HT1080 (cell line): ENCODE measurements around the gene DVL2. TPM values are rescaled to one million over a fixed set of nuclear protein-coding genes. Genes with fewer than 3 reads are reported as not detected.

Source experiments
- DNase-seq: peaks from one replicate; pipeline ENCODE4 v3.0.0-alpha.2; 2015; ENCODE audit warnings: low read depth
- total RNA-seq: library from RNA; depleted of rRNA; stranded (reverse); fragments of >200 nt; shearing (Covaris generic); gene quantifications from 2 replicates; pipeline ENCODE4 v1.2.3, GENCODE V29; 2014

DVL2 gene
- total RNA-seq, 1 experiment from 2014 or later = 57.0 TPM

DNA sequence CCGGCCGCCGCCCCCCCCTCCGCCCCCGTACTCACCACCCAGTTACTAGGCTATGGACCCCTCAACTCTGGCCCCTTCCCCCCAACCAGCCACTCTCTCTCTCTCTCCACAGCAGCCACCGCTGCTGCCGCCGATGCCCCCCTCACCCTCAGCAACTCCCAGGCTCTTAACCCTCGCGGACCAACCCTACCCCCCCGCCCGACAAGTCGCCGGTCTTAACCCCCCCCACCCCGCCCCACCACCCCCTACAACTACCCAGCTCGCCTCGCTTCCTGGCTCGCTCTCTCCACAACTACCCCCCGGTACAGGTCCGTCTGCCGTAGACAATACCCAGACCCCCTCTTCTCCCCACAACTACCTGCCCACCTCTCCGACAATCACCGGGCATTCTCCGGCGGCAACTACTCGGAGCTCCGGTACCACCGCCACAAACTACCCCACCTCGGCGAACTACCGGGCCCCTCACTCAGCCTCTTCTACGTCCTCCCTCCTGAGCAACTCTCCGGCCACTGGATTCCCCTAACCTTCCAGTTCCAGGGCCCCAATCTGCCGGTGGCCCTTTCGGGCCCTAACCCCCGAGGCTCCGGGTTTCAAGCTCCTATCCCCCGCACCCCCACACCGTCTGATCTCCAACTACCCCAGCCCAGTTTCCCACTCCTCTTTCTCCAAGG is 4.2 kb upstream of the DVL2 start:
- no peak for DNase-seq

DNA sequence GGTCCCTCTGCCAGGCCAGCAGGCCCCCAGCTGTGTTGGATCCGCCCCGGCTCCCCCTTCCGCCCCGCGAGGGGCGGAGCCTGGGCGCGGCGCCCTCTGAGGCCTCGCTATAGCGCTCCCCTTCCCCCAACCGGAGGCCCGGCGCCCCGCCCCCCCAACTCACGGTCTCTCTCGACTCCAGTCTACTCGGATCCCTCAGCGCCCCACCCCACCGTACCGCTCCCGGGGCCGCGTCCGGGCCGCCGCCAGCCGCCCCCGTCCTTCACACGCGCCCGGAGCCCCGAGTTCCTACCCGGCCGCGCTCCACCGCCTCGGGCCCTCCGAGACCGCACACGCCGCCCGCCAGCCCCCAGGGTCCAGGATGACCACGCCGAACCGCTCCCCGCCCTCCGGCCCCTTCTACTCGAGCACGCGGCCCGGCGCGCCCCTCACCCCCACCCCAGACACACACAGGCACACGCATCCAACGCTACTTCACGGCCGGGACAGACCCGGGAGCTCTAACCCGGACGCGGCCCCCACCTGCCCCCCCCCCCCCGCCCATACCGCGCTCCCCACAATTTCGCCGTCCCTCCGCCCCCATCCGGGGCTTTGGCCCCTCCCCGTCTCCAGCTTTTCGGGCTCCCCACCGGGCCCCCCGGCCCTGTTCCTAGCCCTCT is 3.6 kb upstream of the DVL2 start:
- DNase-seq = peak; percentile 50

DNA sequence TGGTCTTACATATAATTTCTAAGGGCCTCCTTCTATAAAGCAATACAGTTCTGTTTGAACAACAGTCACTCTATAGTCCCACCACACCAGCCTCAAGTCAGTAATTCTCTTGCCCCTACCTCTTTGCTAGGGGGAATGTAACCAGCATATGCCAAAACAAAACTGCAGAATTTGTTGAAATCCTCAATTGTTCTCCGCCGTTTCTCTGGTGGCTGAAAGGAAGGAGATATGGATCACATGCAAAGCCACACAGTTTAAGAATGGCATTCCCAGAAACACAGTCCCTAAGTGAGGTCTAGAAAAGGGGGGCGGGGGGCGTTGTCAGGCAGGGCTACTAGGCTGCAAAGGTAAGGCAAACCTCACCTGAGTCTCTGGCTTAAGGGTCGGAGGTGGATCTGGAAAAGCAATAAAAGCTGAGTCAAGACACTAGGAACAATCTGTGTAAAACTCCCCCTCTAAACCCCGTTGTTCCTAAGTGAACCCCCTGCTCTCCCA is 3.0 kb upstream of the DVL2 start:
- no peak for DNase-seq

DNA sequence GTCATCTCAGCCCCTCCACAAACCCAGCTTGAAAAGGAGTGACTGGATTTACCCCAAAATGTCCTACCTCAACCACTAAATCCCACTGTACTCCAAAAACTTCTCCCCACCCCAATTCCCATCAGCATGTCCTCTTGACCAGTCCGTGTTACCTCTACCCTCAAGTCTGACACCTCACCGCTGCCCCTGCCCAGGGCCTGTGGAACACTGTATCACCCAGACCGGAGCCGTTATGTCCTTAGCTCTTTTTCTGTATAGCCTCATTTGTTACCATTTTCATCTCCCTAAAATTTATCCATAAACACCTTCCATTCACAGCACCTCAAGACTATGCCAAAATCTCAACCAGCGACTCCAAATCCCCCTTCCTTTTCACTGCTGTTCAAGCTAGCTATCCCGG is 2.5 kb upstream of the DVL2 start:
- DNase-seq = no peak

DNA sequence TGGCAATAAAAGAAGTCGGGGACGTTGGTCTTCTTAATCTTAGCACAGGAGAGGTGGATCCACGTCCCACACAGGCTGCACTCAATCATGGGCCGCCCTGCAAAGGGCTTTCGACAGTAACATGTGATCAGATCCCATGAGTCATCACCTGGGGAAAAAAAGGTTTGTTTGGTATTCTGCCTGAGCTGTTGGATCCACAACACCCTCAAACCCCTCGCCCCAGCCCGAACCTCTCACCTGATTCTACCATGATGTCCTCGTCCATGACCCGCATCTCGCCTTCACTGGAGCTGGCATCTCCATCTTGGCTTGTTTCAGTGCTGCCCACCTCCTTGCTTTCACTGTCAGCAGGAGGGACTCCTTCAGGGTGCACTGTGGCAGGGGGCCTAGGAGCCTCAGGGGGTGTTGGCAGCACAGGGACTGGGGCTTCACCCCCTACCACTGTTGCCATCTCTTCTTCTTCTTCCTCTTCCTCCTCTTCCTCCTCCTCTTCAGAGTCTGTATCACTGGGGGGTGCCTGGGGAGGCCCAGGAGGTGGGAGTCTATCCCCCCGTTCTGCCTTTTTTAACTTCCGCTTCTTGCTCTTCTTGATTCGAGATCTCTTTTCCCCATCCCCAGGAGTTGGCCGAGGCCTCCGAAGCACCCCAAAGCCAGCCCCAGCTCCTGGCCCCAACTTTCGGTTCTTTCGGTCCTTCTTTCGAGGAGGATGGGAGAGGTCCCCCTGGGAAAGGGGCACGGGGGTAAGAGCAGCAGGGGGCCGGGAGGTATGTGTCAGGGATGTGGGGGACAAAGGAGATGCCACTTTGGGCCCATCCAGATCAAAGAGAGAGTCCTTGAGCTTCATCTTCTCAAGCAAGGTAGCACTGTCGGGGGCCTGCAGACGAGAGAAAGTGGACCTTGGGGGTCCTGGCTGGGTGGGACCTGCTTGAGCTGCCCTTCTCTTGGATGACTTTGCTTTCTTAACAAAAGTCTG is 1.7 kb upstream of the DVL2 start:
- peak; percentile 66 for DNase-seq

DNA sequence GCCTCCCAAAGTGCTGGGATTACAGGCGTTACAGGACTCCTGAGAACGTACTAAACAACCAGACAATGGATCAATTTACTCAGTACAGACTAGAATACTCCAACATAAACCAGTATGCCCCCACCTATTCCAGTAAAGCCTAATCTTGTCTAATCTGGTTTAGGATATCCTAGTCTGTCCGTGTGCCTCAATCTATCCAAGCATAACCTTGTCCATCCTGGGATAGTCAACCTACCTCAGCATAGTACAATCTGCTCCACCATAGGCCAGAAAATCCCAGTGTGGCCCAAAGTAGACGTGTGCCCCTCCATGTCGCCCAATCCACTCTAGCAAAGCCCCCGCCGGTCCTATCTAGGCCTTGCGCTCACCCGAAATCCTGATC is 625 bp downstream of the DVL2 start:
- DNase-seq = no peak

DNA sequence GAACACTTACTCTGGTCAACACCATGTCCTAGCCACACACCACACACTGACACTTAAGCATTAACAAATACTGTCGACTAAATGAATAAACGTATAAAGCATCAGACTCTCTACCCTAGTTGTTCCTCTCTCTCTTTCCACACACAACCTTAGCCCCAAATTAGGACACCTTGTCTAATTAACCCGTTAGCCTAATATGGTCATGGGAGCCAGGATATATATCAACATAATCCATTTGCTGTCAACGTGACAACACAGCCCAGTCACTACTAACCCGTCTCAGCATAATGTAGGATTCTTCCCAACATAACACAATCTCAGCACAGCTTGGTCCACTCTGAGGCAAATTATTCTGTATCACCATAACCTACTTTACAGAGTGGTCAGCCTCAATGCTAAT is 2.2 kb downstream of the DVL2 start:
- DNase-seq = no peak

DNA sequence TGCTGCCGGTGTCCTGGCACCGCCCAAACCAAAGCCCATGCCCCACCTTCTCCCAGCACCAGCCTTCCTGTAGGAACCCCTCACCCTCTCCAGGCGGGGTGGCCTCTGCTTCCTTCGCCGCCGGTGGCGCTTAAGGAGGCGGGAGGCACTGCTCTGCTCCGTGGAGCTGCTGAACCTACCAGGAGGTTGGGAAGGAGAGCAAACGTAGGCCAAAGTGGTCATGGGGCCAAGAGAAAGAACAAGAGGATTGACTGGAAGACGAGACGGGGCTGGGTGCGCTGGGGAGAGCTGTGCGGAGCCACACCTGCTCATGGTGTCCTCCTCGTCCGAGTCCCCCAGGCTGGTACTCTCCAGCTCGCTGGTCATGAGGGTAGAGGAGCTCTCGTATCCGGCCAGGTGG is 4.8 kb downstream of the DVL2 start:
- DNase-seq = no peak

DNA sequence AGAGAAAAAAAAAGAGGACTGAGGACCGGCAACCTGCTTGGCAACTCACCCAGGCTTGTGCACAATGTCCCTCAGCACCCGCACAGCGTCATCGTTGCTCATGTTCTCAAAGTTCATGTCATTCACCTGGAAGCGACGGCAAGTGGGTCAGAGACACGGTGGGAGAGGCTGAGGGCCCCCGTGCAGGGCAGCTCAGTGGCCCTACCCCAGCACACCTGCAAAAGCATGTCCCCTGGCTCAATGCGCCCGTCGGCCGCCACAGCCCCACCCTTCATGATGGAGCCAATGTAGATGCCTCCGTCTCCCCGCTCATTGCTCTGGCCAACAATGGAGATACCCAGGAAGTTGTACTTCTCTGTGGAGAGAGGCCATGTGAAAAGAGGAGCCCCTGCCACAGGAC is 5.4 kb downstream of the DVL2 start:
- no peak for DNase-seq

DNA sequence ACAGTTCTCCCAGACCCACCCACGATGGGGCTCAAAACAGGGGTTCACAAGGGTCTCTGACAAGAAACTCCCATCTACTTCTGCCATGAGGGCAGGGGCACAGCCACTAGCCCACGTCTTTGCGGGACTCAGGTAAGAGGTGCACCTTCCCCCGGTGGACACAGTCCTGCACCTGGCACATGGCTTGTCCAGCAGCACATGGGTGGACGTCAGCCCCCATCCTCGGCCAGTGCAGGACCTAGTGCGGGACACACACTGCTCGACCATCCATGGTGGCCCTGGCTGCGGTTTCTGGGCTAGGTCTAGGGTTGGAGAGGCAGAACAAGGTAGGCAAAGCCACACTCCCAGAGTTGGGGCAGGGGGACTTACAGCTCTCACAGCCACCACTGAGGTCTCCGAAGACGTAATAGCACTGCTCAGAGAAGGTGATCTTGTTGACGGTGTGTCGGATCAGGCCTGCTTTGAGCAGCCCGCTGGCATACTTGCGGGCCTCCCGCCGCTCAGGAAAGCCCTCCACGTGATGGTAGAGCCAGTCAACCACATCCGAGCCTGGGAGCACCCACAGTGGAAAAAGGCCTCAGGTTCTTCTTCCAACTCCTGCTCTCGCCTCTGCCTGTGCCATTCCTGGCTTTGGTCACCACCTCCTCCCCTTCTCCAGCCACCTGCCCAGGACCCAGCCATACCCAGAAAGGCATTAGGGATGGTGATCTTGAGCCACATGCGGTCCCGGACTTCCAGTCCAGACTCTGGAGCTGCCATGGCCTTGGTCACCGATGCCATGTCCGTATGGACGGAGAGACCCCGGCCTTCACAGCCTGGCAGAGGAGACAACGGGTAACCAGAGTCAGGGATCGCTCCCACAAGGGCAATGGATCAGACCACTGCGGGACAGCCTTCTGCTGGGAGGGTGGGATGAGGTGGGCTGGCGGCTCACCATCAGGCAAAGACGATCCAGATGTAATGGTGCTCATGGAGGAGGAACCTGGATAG is 7.3 kb downstream of the DVL2 start:
- no peak for DNase-seq

DNA sequence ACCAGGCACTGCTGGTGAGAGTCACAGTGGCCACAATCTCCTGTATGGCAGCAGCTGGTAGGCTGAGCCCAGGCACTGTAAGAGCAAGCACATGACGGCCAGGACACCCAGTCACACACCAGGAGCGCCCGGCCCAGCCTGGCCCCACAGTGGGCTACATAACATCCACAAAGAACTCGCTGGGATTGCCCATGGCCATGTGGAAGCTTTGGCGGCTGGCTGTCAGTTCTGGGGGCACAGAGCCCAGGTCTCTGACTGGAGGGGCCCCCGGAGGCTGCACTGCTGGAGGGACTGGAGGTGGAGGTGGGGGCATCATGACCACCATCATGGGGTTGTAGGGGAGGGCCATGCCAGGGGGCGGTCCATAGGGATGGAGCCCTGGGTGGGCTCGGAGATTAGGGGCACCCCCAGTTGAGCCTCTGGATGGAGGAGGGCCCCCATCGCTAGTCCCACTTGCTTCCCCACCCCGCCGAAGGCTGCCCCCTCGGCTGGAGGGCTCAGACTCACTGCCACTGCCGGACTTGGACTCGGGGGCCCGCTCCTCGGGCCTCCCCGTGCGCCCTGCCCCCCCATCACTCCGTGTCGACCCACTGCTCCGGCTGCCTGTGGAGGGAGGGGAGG is 8.5 kb downstream of the DVL2 start:
- no peak for DNase-seq

DNA sequence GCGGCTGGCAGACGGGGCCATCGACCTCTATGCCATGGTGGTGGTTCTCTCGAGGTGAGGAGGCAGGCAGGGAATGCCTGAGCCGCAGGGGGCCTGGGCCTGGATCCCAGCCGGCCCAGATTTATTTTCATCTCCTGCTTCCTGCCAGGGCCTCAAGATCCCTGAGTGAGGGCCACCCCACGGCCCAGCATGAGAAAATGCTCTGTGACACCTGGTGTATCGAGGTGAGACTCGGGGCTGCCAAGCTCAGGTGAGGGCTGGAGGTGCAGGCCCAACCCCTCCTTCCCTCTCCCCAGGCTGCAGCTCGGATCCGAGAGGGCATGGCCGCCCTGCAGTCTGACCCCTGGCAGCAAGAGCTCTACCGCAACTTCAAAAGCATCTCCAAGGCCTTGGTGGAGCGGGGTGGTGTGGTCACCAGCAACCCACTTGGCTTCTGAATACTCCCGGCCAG is 9.6 kb downstream of the DVL2 start:
- no peak for DNase-seq

DNA sequence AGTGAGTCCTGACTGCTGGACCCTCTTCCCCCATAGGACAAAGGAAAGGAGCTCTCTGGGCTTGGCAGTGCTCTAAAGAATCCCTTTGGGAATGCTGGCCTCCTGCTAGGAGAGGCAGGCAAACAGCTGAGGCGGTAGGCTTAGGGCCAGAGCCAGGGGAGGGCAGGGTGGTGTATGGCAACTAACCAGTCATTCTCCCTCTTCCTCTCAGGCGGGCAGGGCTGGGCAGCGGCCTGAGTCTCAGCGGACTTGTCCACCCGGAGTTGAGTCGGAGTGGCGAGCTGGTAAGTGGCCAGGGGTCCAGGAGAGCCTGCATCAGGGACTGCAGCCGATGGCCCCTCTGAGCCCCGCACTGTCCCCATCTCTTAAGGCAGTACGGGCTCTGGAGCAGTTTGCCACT is 10.2 kb downstream of the DVL2 start:
- no peak for DNase-seq

DNA sequence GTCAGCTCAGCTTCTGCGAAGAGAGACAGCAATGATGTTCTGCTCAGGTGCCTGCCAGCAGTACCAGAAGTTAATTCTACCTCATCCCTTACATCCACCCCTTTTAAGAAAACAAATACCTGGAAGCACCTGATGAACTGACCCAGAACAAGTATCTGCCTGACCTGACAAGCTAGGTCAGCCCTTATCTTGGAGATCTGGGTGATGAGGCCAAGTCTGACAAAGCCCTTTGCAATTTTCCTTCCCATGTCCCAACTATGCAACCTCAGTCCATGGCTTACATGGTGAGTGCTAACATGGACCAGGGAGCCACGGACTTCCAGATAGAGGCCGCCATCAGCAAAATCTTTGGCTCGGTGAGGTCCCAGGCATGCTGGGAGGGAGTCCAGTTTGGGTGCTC is 10.9 kb downstream of the DVL2 start:
- no peak for DNase-seq

DNA sequence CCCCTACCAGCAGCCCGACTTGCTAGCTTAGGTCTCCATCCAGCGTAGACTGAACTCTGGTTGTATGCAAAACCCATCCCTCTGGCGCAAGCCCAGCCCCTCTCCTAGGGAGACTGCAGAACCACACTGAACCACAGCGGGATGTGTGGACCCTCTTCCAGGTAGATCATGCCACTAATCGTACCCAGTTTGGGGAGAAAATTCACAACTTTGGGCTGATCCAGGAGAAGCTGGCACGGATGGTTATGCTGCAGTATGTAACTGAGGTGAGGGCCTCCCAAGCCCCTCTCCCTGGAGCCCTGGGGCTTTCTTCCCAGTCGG is 11.4 kb downstream of the DVL2 start:
- no peak for DNase-seq

DNA sequence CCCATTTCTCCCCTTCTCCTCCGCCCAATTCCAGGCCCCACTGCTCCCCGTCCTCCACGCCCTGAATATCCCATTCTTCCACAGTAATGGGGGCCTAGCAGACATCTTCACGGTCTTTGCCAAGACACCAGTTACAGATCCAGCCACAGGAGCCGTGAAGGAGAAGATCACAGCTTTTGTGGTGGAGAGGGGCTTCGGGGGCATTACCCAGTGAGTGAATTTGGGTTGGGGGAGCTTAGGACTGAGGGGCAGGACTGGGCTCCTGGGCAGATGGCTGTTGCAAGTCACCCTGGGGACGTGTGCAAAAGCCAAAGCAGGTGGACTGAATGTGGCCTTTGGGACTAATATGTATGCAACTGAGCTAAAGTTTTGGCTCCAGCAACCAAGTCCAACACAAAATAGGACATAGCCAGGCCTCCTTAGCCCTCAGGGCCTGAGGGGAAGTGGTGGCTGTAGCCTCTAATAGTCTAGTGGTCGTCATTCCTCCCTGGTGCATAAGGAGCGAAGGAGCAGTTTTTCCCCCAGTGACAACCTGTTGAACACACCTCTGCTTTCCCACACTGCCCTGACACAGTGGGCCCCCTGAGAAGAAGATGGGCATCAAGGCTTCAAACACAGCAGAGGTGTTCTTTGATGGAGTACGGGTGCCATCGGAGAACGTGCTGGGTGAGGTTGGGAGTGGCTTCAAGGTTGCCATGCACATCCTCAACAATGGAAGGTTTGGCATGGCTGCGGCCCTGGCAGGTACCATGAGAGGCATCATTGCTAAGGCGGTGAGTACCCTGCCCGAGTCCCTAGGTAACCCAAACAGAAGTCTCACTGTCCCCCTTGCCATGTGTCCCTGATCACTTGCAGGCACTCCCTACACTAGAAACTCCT is 12.0 kb downstream of the DVL2 start:
- DNase-seq = no peak

DNA sequence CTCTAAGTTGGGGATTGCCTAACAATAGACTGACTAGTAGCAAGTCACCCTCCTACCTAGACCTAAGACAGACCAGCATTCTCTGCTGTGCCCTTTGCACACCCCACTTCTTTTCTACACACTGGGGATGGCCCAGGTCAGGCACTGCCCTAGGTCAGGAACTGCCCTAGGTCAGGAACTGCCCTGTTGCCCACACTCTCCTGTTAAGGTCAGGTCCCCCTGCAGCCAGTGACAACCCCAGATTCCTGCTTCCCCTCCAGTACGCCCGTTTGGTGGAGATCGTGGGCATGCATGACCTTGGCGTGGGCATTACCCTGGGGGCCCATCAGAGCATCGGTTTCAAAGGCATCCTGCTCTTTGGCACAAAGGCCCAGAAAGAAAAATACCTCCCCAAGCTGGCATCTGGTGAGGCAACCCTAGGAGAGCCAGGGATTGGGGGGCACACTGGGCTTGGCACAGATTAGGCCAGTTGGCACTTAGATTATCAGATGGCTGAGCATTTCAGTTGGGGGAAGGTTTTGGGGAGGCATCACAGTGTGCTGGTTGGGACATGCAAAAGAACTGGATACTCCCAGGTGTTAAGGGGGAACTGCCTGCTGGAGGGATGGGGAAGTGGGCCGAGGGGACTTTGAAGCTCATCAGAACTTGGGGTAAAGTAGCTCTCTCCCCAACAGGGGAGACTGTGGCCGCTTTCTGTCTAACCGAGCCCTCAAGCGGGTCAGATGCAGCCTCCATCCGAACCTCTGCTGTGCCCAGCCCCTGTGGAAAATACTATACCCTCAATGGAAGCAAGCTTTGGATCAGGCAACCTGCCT is 12.8 kb downstream of the DVL2 start:
- DNase-seq = no peak

DNA sequence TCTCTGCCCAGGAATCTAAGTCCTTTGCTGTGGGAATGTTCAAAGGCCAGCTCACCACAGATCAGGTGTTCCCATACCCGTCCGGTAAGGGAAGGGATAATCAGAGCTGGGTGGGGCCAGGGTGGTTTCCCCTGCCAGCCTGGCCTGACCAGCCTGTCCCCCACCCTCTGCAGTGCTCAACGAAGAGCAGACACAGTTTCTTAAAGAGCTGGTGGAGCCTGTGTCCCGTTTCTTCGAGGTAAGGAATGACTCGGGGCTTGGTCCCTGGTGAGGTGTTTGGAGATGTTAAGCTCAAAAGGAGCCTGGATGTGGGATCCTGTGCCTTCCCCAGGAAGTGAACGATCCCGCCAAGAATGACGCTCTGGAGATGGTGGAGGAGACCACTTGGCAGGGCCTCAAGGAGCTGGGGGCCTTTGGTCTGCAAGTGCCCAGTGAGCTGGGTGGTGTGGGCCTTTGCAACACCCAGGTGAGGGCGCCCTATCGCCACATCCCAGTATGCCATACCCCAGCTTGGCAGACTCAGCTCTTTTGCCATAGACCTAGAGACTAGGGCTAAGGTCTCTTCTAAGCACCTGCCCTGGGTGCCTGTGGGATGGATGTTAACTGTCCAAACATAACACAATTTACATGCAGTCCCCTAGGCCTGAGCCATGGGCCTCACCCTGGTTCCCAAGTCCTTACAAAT is 13.6 kb downstream of the DVL2 start:
- DNase-seq = peak; percentile 78
